ENCODE data around the gene CYP2R1.

Gene CYP2R1

GRCh38 chr11:14858404-14858803 is 33.6 kb downstream of the CYP2R1 start:
- no peak overlapping the region for H3K4me3 ChIP-seq (ENCODE audit: low read length)
- DNase-seq (ENCODE audit: low read depth): no peak
- TF ChIP-seq, protein P1, sequence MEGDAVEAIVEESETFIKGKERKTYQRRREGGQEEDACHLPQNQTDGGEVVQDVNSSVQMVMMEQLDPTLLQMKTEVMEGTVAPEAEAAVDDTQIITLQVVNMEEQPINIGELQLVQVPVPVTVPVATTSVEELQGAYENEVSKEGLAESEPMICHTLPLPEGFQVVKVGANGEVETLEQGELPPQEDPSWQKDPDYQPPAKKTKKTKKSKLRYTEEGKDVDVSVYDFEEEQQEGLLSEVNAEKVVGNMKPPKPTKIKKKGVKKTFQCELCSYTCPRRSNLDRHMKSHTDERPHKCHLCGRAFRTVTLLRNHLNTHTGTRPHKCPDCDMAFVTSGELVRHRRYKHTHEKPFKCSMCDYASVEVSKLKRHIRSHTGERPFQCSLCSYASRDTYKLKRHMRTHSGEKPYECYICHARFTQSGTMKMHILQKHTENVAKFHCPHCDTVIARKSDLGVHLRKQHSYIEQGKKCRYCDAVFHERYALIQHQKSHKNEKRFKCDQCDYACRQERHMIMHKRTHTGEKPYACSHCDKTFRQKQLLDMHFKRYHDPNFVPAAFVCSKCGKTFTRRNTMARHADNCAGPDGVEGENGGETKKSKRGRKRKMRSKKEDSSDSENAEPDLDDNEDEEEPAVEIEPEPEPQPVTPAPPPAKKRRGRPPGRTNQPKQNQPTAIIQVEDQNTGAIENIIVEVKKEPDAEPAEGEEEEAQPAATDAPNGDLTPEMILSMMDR (IDR thresholded peaks at IDR 0.05; ENCODE audit: insufficient read depth, low read depth, low read length, missing control alignments): no peak

GRCh38 chr11:14857621-14858020 is 34.4 kb downstream of the CYP2R1 start:
- TF ChIP-seq, protein P1 (IDR thresholded peaks at IDR 0.05; ENCODE audit: insufficient read depth, low read depth, low read length, missing control alignments): no peak
- DNase-seq (ENCODE audit: low read depth): no peak

DNA sequence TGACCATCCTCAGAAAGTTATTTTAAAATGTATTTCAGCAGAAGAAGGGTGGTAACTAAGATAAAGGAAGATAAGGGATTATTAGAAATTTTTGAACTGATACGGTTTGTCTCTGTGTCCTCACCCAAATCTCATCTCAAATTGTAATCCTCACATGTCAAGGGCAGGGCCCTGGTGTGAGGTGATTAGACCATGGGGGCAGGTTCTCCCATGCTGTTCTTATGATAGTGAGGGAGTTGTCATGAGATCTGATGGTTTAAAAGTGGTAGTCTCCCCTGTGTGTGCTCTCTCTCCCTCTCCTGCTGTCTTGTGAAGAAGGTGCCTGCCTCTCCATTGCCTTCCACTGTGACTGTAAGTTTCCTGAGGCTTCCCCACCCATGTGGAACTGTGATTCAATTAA is 36.1 kb downstream of the CYP2R1 start:
- no peak overlapping the region for H3K4me3 ChIP-seq (ENCODE audit: low read length)
- TF ChIP-seq, protein P1 (IDR thresholded peaks at IDR 0.05; ENCODE audit: insufficient read depth, low read depth, low read length, missing control alignments): no peak

More at GRCh38 chr11:14857621-14858020, 34.4 kb downstream of the CYP2R1 start:
- H3K4me3 ChIP-seq (ENCODE audit: low read length): no peak overlapping the region

DNA sequence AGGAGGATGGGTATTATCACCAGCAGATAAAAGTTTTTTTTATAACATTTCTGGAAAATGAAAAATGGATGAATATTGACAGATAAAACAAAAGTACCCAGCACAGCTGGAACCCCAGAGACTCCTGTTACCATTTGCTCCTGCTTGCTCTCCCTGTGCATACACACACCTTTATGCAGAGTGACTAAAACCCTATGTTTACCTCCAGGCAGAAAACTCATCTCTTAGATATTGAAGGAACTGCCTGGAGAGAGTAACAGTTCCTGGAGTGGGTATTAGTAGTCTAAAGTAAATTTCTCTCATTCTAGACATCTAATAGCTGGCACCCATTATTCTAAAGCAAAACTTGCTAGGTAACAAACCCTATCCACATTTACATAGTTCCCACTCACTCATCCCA is 38.0 kb downstream of the CYP2R1 start:
- no peak overlapping the region for H3K4me3 ChIP-seq (ENCODE audit: low read length)
- DNase-seq (ENCODE audit: low read depth): peak; percentile 67
- TF ChIP-seq, protein P1 (IDR thresholded peaks at IDR 0.05; ENCODE audit: insufficient read depth, low read depth, low read length, missing control alignments): no peak

More for the DNA sequence above, 36.1 kb downstream of the CYP2R1 start:
- no peak for DNase-seq (ENCODE audit: low read depth)

- no peak for DNase-seq (ENCODE audit: low read depth)
- TF ChIP-seq, protein P1 (IDR thresholded peaks at IDR 0.05; ENCODE audit: insufficient read depth, low read depth, low read length, missing control alignments): no peak
- H3K4me3 ChIP-seq (ENCODE audit: low read length): no peak overlapping the region
Measured at GRCh38 chr11:14852571-14853177, 39.4 kb downstream of the CYP2R1 start.

- TF ChIP-seq, protein P1 (IDR thresholded peaks at IDR 0.05; ENCODE audit: insufficient read depth, low read depth, low read length, missing control alignments): no peak
- H3K4me3 ChIP-seq (ENCODE audit: low read length): no peak overlapping the region
- no peak for DNase-seq (ENCODE audit: low read depth)
Measured at GRCh38 chr11:14842002-14842401, 50.0 kb downstream of the CYP2R1 start.
